ENCODE data around the gene OLFM2.

The OLFM2 gene

GRCh38 chr19:9970481-9970880 lies 34.2 kb upstream of the OLFM2 start:
- no peak for TF ChIP-seq SPI1 (IDR thresholded peaks at IDR 0.05; ENCODE audit: borderline replicate concordance, low read depth)
- no peak for TF ChIP-seq REST (IDR thresholded peaks at IDR 0.05; ENCODE audit: insufficient replicate concordance, low read depth)
- TF ChIP-seq GABPA (IDR thresholded peaks at IDR 0.05; ENCODE audit: low read depth): no peak
- no peak for TF ChIP-seq POLR2AphosphoS5 (IDR thresholded peaks at IDR 0.05; ENCODE audit: low read depth)
- no peak for TF ChIP-seq CTCF (IDR thresholded peaks at IDR 0.05; ENCODE audit: insufficient read depth, low read length)
- Histone ChIP-seq H3K27ac (replicated peaks) (no peak overlapping the region), H3K4me3 (replicated peaks; ENCODE audit: insufficient read depth, low read length) (no peak overlapping the region), H3K27me3 (ENCODE audit: insufficient read depth, poor library complexity, severe bottlenecking) (peaks cover 12% of the 10 kb centered on the region)
- no peak for DNase-seq (ENCODE audit: low read depth in 1 of 2, low spot score in 1 of 2)

- no peak for TF ChIP-seq CTCF (IDR thresholded peaks at IDR 0.05; ENCODE audit: insufficient read depth, low read length)
- no peak for TF ChIP-seq REST (IDR thresholded peaks at IDR 0.05; ENCODE audit: insufficient replicate concordance, low read depth)
- no peak for TF ChIP-seq POLR2AphosphoS5 (IDR thresholded peaks at IDR 0.05; ENCODE audit: low read depth)
- TF ChIP-seq SPI1 (IDR thresholded peaks at IDR 0.05; ENCODE audit: borderline replicate concordance, low read depth): no peak
- no peak for TF ChIP-seq GABPA (IDR thresholded peaks at IDR 0.05; ENCODE audit: low read depth)
- H3K27me3 ChIP-seq (ENCODE audit: insufficient read depth, poor library complexity, severe bottlenecking): peaks cover 13% of the 10 kb centered on the region
- no peak overlapping the region for H3K27ac ChIP-seq (replicated peaks)
- DNase-seq (ENCODE audit: low read depth in 1 of 2, low spot score in 1 of 2): no peak
- no peak overlapping the region for H3K4me3 ChIP-seq (replicated peaks; ENCODE audit: insufficient read depth, low read length)
Measured at GRCh38 chr19:9969688-9969975, 33.3 kb upstream of the OLFM2 start.

- no peak for DNase-seq (ENCODE audit: low read depth in 1 of 2, low spot score in 1 of 2)
- no peak for TF ChIP-seq GABPA (IDR thresholded peaks at IDR 0.05; ENCODE audit: low read depth)
- TF ChIP-seq CTCF (IDR thresholded peaks at IDR 0.05; ENCODE audit: insufficient read depth, low read length): no peak
- TF ChIP-seq SPI1 (IDR thresholded peaks at IDR 0.05; ENCODE audit: borderline replicate concordance, low read depth): no peak
- no peak for TF ChIP-seq REST (IDR thresholded peaks at IDR 0.05; ENCODE audit: insufficient replicate concordance, low read depth)
- no peak for TF ChIP-seq POLR2AphosphoS5 (IDR thresholded peaks at IDR 0.05; ENCODE audit: low read depth)
- peaks cover 13% of the 10 kb centered on the region for H3K27me3 ChIP-seq (ENCODE audit: insufficient read depth, poor library complexity, severe bottlenecking)
Measured at GRCh38 chr19:9968820-9969687, 32.7 kb upstream of the OLFM2 start.

More at GRCh38 chr19:9968820-9969687, 32.7 kb upstream of the OLFM2 start:
- no peak overlapping the region for H3K4me3 ChIP-seq (replicated peaks; ENCODE audit: insufficient read depth, low read length)
- no peak overlapping the region for H3K27ac ChIP-seq (replicated peaks)
